GDM1 (cell line): ENCODE results near the gene RAPGEF6.
"Not testable (repeated sequence)": the region's sequence is repeated elsewhere in the genome, so short reads cannot be mapped to it uniquely, and the experiment has no call there.

Source experiments
- DNase-seq: peaks from one replicate; lab custom pipeline; 2025; lab: John Stamatoyannopoulos, UW

The RAPGEF6 gene

DNA sequence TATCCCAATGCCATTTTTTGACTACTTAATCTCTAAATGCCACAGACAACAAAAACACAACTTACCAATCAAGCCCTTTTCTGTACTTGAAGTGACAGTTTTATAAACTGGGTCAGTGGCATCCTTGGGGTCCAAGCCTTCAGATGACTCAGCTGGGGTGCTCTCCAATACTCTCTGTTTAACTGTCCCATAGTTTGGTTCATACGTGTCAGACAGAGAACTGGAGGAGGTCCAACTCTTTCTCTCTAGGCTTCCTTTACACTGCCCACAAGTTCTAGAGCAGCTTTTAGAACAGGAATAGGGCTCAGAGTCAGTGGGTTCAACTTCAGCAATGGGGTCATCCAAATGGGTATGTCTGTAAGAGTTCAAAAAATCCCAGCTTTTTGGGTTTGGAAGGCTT, 204.2 kb downstream of the RAPGEF6 start:
- no peak for DNase-seq

DNA sequence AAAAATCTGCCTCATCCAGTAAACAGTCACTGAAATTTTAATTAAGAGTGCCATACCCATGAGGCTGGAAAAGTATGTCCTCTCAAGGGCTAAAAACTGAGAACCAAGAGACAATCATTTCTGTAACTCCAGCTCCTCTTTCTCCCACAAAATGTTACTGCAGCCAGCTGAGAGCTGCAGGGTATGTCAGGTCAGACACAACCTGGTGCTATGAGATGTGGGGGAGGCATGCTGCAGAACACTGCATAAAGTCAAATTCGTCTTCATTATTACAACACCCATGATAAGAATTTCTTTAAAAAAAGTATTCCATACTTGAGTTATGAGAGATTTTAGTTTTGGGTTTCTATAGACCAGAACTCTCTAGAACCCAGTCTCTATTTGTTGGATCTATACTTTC, 209.0 kb downstream of the RAPGEF6 start:
- DNase-seq = no peak

DNA sequence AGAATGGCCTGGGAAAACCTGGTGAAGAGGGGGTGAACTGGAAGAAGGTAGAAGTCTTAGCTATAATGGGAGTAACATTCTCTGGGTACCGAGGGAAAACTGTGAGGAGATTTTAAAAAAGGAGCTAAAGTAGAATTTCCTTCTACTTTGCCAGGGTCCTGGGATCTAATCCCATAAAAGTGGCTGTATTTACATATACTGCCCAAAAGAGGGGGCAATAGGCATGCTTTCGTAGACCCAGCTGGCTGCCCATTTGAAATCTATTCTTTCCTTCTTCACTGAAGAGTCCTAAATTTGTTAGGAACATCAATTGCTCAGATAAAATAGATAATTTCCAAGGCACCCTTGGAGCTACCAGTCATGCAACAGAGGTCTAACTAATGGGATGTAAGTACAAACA, 212.0 kb downstream of the RAPGEF6 start:
- DNase-seq = no peak

DNA sequence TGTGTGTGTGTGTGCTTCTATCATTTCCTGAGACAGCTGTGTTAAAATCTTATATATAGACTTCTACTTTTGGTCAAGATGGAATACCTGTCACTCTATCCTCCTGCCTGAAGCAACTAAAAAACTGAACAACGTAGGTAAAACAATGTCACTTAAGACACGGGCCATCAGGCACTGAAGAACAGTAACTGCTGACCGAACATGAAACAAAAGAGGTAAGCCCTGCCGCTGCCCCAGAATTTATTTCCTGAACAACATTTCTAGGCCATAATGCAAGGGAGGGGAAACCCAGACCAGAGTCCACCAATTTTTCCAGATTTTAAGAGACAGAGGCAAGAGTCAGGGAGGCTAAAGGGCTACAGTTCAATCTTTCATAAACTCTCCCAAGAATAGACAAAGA, 215.2 kb downstream of the RAPGEF6 start:
- no peak for DNase-seq

DNA sequence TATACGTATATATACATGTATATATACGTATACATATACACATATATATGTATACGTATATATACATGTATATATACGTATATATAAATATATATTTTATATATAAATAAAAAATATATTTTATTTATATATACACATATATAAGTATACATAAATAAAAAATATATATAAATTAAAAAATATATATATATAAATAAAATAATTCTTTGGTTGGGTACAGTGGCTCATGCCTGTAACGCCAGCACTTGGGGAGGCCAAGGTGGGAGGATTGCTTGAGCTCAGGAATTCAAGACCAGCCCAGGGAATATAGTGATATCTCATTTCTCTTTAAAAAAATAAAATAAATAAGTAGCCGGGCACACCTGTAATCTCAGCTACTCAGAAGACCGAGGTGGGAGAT, 216.2 kb downstream of the RAPGEF6 start:
- DNase-seq = no peak

GRCh38 chr5:131417240-131417869, 217.7 kb downstream of the RAPGEF6 start:
- DNase-seq = peak; percentile 40

GRCh38 chr5:131416729-131417128, 218.3 kb downstream of the RAPGEF6 start:
- no peak for DNase-seq

DNA sequence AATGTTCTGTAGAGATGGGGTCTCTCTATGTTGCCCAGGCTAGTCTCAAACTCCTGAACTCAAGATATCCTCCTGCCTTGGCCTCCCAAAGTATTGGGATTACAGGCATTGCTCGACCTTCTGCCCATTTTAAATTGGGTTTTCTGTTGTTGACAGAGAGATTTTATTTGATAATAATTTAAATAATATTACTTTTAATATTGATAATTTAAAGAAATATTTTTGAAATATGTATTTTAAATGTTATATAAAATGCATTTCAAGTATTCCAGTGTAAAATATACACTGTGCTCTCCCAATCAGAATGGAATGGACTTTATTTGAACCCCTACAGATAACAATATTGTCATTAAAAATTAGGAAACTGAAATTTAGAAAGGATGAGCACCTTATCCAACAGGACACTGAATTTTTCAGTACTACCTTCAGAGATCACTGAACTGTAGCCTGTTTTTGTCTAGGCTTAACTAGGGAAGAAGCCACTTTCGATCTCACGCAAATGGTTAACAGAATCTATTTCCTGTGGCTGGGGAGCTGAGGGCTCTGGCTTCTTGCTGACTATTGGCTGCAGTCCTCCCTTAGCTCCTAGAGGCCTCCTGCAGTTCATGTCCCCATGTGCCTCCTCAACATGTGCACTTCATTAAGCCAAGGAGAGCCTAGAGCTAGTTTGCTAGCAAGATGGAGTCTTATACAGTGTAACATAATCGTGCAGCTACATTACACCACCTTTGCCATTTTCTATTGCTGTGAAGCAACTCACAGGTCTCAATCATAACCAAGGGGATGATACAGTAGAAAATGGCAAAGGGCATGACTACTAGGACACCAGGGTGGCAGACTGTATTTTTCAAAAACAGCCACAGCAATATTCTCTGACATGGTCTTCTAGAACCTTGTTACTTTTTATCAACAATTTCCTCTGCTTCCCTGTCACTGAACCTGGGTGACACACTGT, 221.1 kb downstream of the RAPGEF6 start:
- peak; percentile 12 for DNase-seq

DNA sequence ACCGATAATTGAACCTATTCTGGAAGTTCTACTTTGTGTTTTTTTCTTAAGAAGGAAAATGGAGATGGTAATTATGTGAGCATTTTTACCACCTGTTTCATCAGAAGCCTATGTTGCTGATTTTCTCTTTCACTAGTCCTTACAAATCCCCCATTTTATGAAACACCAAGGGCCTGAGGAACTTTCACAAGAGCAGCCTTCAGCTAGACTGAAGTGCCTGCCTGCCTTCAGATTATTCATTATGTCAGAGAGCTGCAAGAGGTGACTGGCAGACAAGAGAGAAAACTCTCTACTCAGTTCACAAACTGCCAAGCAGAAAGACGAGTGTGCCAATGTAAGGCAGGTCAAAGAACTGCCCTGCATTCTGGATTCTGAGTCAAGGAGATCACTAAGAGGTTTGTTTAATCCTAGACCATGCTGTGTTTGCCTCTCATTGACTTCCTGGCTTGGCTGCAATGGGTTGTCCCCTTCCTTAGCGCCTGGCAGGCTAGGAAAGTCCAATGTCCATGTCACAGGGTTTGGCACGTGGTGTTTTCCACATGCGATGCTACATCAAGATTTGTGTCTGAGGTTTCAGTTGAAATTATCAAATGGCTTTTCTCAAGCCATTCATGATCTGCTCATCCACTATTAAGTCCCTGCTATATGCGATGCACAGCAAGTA, 227.9 kb downstream of the RAPGEF6 start:
- no peak for DNase-seq

GRCh38 chr5:131406076-131406475, 229.0 kb downstream of the RAPGEF6 start:
- DNase-seq = no peak

DNA sequence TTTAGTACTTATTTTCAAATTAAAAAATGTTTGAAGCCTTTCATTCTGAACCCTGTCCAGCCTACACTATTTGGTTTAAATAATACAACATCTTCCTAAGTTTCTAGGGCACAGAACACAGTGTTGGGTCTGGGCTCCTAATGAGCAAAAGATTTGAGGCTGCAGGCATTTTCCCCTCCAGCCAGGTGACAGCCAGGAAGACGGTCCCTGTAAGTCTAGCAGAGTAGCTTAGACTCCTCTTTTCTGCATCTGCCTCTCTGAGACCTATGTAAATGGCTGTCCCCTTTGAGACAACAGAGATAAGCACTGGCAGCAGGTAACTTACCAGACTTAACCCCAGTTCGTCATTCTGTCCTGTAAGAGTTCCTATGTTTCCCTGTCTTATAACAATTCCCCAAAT, 229.4 kb downstream of the RAPGEF6 start:
- DNase-seq = no peak

GRCh38 chr5:131400585-131400984, 234.4 kb downstream of the RAPGEF6 start:
- no peak for DNase-seq

DNA sequence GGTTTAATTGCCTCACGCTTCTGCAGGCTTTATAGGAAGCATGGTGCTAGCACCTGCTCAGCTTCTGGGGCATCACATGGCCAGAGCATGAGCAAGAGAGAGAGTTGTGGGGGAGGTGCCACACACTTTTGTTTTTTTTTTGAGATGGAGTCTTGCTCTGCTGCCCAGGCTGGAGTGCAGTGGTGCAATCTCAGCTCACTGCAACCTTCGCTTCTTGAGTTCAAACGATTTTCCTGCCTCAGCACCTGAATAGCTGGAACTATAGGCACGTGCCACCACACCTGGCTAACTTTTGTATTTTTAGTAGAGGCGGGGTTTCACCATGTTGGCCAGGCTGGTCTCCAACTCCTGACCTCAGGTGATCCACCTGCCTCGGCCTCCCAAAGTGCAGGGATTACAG, 236.0 kb downstream of the RAPGEF6 start:
- DNase-seq = not testable (repeated sequence)

- no peak for DNase-seq
Measured at GRCh38 chr5:131396630-131397273, 238.3 kb downstream of the RAPGEF6 start.

DNA sequence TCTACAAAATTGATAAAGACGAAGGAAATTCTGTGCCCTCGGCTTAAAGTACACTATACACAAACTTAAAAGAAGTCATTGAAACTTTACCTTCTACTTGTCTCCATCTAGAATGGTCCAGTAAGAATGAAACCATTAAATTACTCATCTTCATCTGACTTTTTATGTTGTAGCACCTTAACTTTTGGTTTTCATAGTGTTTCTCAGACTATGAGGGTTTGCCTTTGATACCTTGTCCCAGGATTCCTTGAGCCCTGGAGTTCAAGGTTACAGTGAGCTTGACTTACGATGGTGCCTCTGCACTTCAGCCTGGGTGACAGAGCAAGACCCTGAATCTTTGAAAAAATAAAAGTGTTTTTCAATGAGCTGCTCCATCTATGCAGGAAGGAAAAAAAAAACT, 239.0 kb downstream of the RAPGEF6 start:
- DNase-seq = no peak

DNA sequence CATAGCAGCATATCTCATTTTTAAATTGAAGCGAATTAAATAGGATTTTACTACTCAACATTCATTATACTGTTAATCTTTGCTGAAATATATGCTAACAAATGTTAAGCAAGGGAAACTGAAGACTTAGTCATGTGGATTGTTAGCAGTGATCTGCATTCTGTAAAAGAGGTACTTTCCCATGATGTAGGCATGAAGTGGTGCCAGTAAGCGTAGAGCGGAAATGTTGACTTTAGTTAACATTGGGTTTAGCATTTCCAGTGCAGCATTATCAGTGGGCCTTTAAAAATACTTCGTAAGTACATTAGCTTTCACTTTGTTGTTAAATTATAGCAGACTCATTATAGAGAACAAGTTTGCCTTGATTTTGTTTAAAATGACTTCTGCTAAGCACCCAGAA, 240.9 kb downstream of the RAPGEF6 start:
- no peak for DNase-seq

DNA sequence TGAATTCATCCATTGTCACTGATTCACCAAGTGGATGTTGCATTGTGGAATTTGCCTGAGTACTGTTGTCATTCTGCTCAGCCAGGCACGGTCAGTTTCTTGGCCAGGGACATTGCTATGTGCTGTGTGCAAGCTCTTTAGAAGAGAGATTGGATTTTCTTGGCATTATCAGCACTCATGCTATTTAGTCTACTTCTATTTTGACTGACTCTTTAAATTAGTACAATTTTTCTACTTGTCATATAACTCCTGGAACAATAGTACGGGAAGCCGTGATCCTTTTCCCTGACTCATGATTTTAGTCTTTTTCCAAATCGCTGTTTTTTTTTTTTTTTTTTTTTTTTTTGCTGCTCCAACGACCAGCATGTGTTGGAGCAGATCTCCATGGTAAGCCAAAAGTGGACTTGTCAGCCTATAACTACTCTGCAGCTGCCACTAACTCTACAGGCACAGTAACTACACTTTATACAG, 241.5 kb downstream of the RAPGEF6 start:
- DNase-seq = no peak

DNA sequence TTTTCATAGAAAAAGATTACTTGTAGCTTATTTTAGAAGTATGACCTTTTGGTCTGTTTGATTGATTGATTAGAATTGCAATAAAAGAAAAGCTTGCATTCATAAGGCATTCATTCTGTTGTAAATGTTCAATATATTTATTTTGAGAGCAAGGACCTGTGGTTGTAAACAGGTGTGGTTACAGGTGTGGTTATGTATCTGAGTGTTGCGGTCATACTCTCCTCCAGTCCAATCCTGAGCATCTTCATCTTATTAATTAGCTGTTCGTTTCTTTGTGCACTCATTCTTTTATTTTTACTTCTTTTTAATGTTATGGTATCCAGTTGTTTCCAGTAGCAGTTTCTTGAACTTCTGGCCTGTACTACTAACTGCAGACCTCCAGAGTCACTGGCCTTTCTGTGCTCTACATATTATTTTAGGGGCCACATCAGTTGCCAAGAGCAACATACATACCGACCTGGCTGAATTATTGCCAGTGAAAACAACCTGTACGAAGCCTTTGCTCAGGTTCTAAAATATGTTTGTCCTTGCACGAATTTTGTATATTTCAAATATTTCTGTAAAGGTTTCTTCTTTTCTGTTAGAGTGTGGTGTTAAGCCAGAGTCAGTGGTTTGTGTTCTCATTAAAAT, 242.4 kb downstream of the RAPGEF6 start:
- no peak for DNase-seq

GRCh38 chr5:131389869-131390265, 245.2 kb downstream of the RAPGEF6 start:
- DNase-seq = no peak

DNA sequence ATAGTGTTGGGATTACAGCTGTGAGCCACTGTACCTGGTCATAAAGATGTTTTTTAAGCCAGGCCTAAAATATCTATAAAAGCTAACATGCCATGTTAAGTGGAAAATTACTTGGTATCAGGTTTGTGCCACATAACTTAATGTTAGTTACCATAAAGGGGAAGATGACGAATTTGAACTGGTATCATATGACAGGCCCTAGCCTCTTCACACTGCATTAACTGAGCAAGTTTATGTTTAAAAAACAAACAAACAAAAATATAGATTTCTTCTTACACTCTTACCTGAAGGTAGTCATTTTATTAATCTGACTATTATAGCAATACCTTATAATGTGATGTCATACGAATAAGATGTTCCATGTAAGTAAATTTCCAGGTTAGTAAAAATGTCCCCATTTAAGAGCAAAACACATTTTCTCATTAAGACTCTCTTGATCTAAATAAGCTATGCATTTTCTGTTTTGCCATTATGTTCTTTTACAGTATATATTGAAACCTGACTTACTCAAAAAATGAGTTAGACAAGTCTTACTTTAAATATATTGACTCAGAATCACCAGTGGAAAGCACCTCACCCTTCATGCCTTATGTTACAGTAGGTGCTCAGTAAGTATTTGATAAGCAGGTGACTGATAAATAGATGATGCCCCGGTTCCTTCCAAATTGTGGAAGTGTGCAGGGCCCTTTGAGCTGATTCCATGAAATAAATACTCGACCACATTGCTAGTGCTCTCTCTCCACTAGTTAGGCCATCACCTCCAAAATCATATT, 245.7 kb downstream of the RAPGEF6 start:
- no peak for DNase-seq

DNA sequence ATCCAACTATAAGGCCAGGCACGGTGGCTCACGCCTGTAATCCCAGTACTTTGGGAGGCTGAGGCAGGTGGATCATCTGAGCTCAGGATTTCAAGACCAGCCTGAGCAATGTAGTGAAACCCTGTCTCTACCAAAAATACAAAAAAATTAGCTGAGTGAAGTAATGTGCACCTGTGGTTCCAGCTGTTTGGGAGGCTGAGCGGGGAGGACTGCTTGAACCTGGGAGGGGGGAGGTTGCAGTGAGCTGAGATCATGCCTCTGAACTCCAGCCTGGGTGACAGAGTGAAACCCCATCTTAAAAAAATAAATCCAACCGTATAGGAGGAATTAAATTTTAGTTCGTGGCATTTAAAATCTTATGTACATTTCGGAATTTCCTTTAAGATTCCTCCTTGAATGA, 247.8 kb downstream of the RAPGEF6 start:
- DNase-seq = no peak
